Hindlimb muscle (tissue), 1 donor: Measurements from ENCODE around the gene DOK7. TPM values are rescaled to one million over a fixed set of nuclear protein-coding genes. Genes with fewer than 3 reads are reported as not detected.

Source experiments
- DNase-seq: peaks from one replicate; pipeline ENCODE4 v3.0.0-alpha.2; 2013
- polyA plus RNA-seq: library from polyadenylated mRNA; unstranded; fragments of 120-200 nt; gene quantifications from one replicate; pipeline ENCODE4 v1.2.1, GENCODE V29; 2013; ENCODE audit not compliant: insufficient read length

The DOK7 gene
- polyA plus RNA-seq, 1 donor, result 21.0 TPM

- no peak for DNase-seq
Observed at GRCh38 chr4:3427706-3428446, 35.2 kb upstream of the DOK7 start.

DNA sequence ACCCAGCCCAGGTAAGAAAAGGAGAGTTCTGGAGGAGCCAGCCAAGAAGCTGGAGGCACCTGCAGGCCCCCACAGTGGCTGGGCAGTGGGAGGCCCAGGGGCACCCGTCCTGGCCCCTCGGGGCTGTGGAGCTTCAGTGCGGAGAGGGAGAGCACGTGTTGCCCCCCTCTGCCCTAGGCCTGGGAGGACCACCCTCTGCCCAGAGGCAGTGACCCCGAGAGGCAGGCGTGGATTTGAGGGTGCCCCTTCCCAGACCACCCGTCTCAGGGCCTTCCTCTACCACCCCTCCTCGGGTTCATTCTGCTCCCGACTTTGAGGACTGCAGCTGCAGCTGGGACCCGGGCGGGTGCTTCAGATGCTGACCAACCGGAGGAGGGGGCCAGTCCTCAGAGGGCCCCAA lies 33.5 kb upstream of the DOK7 start:
- no peak for DNase-seq

DNA sequence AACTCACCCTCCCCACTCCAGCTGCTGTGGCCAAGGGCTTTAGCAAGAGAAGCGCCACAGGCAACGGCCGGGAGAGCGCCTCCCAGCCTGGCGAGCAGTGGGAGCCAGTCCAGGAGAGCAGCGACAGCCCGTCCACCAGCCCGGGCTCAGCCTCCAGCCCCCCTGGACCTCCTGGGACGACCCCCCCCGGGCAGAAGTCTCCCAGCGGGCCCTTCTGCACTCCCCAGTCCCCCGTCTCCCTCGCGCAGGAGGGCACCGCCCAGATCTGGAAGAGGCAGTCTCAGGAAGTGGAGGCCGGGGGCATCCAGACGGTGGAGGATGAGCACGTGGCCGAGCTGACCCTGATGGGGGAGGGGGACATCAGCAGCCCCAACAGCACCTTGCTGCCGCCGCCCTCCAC lies 32.6 kb upstream of the DOK7 start:
- no peak for DNase-seq

DNA sequence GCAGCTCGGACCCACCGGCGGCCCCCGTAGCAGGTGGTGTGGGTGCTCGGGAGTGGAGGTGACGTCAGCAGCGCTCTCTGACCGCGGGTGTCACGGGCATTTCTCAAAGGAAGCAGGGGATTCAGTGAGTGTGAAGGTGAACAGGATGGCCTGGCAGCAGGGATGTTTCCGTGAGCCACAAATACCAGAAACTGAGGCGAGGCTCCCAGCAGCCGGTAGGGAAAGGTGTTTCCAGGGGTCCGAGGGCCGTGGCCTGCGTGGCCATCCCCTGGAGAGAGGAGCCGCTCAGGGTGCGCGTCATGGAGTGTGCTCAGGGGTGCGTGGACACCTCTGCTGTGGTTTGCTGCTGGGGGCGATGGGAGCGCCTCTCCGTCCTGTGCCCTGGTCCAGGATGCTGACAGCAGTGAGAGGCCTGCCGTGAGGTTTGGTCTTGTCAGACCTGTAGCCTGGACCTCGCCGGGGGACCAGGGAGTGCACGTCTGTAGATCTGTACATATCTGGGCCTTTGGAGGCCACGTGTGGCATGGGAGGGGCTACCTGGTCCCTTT lies 31.6 kb upstream of the DOK7 start:
- DNase-seq, result no peak

DNA sequence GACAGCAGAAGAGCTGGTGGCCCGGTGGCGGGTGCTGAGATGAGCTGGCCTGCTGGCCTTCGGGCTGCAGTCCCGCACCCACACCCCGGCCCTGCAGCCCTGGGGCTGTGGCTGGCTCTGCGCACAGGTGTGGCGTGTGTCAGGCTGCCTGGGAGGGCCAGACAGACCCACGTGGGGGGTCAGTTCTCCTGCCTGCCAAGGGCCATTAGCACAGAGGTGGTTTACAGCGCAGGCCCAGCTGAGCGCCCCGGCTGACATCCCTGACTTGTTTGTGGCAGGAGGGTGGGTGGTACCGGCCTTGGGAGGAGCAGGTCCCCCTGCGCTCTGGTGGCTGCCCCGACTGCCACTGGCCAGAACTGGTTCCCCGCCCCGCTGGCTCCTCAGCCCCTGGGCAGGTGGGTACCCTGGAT lies 30.7 kb upstream of the DOK7 start:
- no peak for DNase-seq

- DNase-seq, result no peak
Observed at GRCh38 chr4:3433138-3433869, 29.8 kb upstream of the DOK7 start.

GRCh38 chr4:3434881-3435685 lies 28.0 kb upstream of the DOK7 start:
- no peak for DNase-seq

- no peak for DNase-seq
Observed at GRCh38 chr4:3435686-3435956, 27.5 kb upstream of the DOK7 start.

GRCh38 chr4:3436048-3436797 lies 26.9 kb upstream of the DOK7 start:
- DNase-seq, result no peak

- no peak for DNase-seq
Observed at GRCh38 chr4:3436798-3437581, 26.1 kb upstream of the DOK7 start.

DNA sequence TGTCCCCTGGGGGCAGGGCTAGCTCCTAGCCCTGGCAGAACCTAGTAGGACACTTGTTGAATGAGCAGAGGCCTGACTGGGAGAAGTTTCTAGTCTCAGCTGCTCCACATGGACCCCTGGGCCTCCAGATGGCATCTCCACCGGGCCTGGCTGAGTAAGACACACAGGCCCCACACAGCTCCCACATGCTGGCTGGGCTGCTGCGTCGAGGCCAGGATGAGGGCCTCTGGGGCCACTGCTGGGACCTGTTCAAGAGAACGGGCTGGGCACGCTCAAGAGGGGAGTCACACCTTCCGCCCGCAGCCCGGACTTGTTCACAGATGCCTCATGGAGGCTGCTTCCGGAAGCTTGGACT lies 25.5 kb upstream of the DOK7 start:
- no peak for DNase-seq

DNA sequence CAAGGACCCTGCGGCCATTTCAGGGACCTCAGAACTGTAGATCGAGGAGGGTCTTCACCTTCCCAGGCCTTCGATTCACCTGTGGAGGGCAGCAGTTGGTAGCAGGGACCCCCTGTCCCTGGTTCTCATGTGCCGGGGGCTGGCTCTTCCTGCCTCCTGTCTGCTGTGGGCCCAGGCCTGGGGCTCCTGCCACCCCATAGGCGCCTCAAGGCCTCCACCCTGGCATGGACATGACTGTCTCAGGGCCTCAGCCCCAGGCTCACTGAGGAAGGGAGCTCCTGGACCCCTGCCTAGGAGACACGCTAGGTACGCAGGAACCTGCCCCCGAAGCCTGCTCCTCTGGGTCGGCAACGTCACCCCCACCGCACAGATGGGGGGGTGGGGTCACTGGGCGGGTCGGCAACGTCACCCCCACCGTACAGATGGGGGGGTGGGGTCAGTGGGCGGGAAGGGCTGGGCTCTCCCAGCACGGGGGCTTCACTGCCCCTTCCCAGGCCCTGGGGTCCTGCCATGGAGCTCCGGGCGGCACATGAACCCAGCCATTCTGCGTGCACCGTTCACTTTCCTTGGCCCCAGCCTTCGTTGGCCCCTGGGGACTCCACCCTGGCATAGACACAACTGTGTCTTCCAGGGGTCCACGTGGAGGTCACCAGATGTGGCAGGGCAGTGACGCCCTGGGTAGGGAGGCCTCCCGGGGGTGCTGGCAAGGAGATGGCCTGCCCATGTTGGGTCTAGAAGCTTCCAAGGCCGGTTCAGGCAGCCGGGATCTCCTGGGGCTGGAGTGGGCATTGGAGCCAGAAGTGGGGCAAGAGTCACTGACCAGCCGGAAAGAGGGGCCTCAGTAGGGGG lies 24.9 kb upstream of the DOK7 start:
- no peak for DNase-seq

- no peak for DNase-seq
Observed at GRCh38 chr4:3438847-3439180, 24.3 kb upstream of the DOK7 start.

DNA sequence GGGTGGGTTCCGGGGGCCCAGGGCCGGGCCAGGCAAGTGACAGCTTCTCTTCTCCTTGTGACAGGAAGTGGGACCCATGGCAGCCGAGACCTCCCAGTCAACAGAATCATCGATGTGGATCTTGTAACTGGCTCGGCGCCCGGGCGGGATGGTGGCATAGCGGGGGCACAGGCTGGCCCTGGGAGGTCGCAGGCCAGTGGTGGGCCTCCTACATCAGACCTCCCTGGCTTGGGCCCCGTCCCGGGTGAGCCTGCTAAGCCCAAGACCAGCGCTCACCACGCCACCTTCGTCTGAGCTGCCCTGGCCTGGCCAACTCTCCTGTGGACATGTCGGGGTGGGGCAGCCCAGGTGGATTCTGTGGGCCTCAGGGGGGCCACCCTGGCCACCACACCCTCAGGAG lies 23.7 kb upstream of the DOK7 start:
- DNase-seq, result no peak

GRCh38 chr4:3440011-3440410 lies 23.1 kb upstream of the DOK7 start:
- DNase-seq, result no peak

- no peak for DNase-seq
Observed at GRCh38 chr4:3440979-3441500, 22.1 kb upstream of the DOK7 start.

DNA sequence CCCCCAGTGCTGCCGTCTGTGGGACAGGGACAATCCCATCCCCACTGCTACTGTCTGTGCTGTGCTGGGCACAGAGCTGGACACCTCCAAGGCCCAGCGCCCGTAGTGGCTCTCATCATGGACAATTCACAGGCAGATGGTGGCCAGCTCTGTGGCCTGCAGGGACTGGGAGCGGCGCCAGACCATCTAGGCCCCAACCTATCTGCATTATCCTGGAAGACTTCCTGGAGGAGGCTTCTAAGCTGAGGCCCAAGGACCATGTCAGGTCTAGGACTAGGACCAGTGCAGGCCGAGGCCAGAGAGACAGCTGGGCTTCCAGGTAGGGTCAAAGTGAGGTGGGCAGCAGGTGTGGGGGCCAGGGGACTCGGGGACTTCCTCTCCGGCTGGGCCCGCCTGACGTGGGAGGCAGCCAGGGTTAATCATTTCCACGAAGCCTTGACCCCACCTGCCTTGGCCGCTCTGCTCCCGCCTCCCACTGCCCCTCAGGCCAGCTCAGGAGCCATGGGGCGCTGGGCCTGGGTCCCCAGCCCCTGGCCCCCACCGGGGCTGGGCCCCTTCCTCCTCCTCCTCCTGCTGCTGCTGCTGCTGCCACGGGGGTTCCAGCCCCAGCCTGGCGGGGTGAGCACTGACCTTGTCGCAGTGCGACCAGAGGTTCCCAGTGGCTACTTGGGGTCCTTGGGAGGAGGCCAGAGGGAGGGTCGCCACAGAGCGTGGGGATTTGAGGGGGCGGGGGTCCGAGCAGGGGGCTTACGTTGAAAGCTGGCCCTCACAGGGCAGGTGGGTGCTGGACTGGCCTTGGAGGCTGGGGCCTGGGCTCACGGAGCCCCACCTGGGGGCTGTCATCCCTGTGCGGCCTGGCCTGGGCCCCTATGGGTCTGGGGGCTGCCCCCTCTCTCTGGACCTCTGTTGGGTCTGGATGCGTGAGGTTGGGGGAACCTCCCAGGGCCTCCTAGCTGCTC lies 21.3 kb upstream of the DOK7 start, which contains the start of gene HGFAC:
Gene HGFAC (plus strand): TSS at position 468 of the 959 bp plus-strand sequence. CDS start 34 bp downstream, at position 502.
- no peak for DNase-seq

- DNase-seq, result no peak
Observed at GRCh38 chr4:3442460-3442958, 20.6 kb upstream of the DOK7 start.
